Renal cortex interstitium (tissue), 11 donors: ENCODE results near the gene CD46. TPM values are rescaled to one million over a fixed set of nuclear protein-coding genes. Genes with fewer than 3 reads are reported as not detected.
"Not testable (repeated sequence)": the region's sequence is repeated elsewhere in the genome, so short reads cannot be mapped to it uniquely, and the experiment has no call there.

ENCODE experiments used
- DNase-seq, 11 donors: peaks; one replicate each; pipeline ENCODE4 v3.0.0-alpha.2; 2013; ENCODE audit warnings: low read depth in 9 of 11, low spot score in 4 of 11; ENCODE audit errors: extremely low read depth in 1 of 11
- polyA plus RNA-seq, 3 donors: library from polyadenylated mRNA; unstranded; fragments of 120-200 nt; gene quantifications; one replicate each; pipeline ENCODE4 v1.2.1, GENCODE V29; 2013; ENCODE audit not compliant: insufficient read length in 3 of 3

The CD46 gene
- polyA plus RNA-seq, 3 donors, result 268 to 350 (median 341) TPM

GRCh38 chr1:207776045-207776444 lies 24.2 kb downstream of the CD46 start:
- DNase-seq, result not testable (repeated sequence)

- DNase-seq, result not testable (repeated sequence)
These were observed 25.6 kb downstream of the CD46 start for GRCh38 chr1:207777412-207777811.

- no peak for DNase-seq
These were observed 27.2 kb downstream of the CD46 start for GRCh38 chr1:207779008-207779407.

- DNase-seq, result no peak
These were observed 29.5 kb downstream of the CD46 start for GRCh38 chr1:207781312-207781711.

DNA sequence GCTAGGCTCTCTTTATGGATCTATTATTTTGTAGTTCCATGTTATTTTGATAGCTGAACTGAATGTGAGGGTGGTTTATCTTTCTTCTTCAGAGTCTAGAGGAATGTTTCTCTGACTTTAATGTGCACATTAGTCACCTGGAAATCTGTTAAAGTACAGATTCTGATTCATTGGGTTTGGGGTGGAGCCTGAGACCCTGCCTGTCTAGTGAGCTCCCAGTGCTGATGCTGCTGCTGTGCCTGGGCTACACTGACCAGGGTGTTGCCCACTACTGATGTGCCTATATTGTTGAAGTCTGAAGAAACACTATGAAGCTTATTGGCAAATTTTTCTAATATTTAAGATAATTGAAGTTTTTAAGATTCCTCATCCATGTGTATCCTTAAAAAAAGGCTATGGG lies 35.9 kb downstream of the CD46 start:
- DNase-seq, result no peak

DNA sequence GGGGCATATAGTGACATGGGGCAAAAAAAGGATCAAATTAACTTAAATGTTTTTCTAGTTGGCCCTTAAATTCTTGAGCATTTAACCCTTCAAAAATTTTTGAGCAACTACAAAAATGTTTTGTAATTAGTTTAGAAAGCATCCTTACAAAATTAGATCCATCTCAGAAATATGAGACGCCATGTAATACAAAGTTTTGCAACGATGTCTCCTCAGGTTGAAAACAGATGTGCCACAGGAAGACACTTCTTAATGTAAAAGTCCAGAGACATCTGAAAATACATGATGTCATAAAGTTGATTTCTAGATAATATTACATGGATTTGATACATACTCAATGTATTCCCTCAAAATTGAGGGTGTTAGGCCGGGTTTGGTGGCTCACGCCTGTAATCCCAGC lies 37.5 kb downstream of the CD46 start:
- no peak for DNase-seq

GRCh38 chr1:207789792-207790787 lies 38.2 kb downstream of the CD46 start:
- no peak for DNase-seq

- no peak for DNase-seq
These were observed 39.4 kb downstream of the CD46 start for GRCh38 chr1:207791290-207791689.

DNA sequence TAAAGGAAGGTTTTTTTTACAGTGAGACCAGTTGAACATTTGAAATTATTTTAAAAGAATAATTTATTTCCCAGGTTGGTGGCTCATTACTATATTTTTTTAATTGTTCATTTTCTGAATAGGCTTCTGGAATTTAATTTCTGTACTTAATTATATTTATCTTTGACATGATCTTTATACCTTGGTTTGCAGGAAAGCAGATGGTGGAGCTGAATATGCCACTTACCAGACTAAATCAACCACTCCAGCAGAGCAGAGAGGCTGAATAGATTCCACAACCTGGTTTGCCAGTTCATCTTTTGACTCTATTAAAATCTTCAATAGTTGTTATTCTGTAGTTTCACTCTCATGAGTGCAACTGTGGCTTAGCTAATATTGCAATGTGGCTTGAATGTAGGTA lies 41.5 kb downstream of the CD46 start:
- DNase-seq, result no peak

- no peak for DNase-seq
These were observed 43.0 kb downstream of the CD46 start for GRCh38 chr1:207794861-207795260.

- peak; percentile 32 to 65 (median 55) for DNase-seq
These were observed 45.5 kb downstream of the CD46 start for GRCh38 chr1:207797229-207797973.

DNA sequence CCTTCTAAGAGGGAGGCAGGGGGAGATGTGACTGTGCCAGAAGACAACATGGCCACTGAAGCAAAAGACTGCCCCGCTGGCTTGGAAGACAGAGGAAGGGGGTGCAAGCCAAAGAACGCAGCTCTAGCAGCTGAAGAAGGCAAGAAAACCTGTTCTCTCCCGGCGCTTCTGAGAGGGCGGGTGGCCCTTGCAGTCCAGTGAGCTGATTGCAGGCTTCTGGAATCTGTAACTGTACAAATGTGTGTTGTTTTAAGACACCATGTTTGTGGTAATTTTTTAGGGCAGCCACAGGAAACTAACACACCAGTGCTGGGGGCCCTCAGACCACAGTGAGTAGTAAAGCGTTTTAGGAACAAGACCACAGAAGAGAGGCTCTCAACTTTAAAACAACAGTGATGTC lies 47.0 kb downstream of the CD46 start:
- DNase-seq, result no peak

DNA sequence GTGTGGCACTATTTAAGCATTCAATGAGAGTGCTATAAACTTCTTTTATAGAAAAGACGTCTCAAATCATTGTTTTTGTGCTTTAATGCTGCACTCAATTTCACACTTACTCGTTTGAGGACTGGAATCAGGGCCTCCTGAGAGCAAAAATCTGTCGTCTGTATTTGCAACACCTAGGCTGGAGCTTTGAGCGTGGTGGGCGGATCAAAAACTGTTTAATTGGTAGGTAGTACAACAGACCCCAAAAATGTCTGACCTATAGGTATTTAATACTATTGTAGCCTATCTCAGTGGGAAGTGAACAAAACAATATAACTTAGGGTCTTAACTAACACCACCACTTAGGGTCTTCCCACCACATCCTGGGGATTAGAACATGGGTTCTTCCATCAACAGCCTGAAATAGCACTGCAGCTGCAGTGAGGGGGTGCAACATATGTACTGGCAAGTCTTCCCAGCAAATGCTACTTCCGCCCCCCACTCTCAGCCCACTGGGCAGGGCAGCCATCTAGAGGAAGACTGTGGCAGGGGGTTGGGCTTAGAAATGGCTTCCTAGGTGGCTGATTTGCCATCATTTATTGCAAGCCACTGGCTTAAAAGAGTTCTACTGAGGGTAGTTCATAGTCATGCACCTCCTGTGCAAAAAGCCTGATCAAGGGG lies 48.3 kb downstream of the CD46 start:
- no peak for DNase-seq

DNA sequence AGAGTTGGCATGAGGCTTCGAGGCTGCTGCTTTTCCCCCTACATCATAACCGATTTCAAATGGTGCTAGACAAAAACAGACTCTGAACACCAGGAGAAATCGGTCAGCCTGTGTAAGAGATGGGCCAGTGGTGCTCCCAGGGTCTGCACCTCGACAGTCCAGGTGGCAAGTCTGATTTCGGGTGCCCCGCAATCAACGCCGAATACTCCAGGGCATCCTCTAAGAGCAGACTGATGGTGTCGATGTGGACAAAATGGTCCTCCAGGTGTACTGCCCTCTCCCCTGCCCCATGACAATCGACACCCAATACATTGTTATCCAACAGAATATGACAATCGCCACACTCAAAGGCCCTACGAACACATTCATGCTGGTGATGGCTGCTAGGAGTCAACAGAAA lies 50.0 kb downstream of the CD46 start:
- no peak for DNase-seq

GRCh38 chr1:207803678-207804077 lies 51.8 kb downstream of the CD46 start:
- DNase-seq, result no peak

DNA sequence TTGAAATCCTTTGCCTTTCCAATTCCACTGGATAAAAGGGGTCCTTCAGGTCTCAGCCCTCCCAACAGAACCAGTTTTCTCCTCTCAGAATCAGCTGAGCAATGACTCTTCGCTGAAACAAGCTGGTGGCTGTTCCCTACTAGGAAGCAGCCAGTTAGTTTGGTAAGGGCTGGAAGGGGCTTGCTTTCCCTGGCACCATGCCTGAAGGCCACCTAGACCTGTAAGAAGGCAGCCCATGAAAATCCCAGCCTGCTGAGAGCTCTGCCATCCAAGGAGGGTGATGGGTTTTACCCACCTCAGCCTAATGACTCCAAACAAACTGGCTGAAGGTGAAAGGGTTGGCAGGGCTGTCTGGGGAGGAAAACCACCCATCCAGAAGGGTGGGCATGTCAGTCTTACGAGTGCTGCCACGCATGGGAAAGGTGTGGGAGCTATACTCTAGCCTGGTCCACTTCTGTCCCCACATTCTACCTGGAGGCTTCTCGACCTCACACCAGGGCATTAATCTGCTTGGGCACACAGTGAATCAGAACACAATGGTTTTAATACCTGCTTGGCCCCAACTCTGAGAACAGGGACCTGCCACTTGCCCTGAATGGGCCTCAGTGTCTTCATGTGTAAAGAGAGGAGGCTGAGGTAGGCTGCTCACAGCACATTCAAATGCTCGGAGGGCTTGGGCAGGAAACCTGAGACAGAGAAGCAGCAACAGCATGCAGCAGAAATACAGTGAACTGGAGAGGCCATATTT lies 53.0 kb downstream of the CD46 start:
- DNase-seq, result no peak

GRCh38 chr1:207805841-207806421 lies 54.1 kb downstream of the CD46 start:
- no peak for DNase-seq

- DNase-seq, result no peak
These were observed 54.9 kb downstream of the CD46 start for GRCh38 chr1:207806531-207807325.
